ENCODE results near the gene C1orf167. TPM values are rescaled to one million over a fixed set of nuclear protein-coding genes. Genes with fewer than 3 reads are reported as not detected.

The C1orf167 gene
- total RNA-seq, 1 donor from 2014 or later, result not detected

DNA sequence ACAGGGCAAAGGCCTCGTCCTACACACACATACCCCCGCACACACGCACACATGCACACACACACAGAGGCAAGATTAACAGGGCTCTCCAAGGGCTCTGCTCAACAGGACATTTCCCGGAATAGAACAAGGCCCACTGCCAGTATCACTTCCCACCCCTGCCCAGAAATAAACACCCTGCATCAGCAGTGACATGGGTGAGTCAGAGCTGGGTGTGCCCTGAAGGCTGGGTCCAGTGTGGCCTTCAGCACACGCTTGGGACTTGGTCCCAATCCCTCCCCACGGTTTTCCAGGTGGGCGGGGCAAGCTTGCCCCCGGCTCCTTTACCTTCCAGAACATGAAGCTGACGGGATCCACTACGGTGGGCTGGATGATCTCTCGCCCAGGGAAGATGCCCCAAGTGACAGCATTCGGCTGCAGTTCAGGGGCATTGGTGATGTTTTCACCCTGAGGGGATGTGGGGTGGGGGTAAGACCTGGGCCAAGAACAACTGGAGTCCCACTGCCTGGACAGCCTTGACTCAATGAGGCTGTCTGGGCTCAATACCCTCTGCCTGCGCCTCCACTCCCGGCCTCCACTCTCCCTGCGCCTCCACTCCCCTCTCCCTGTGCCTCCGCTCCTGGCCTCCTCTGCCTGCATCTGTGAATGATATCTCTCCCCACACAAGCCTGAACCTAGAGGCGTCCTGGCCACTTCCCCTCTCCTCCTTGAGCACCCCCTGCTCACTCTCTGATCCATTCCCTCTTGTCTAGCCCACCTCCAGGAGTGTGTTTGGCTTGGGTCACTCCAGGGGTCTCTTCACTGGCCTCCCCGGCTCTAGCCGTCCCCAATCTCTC lies 29.1 kb downstream of the C1orf167 start:
- Mint-ChIP-seq H3K27me3 (ENCODE audit: low read depth) (no peaks in the 10 kb centered on the region), H3K36me3 (ENCODE audit: low read depth) (no peaks in the 10 kb centered on the region), H3K4me1 (no peaks in the 10 kb centered on the region), H3K9me3 (no peaks in the 10 kb centered on the region), H3K27ac (ENCODE audit: unreplicated experiment) (peak overlapping the region; percentile 73), H3K4me3 (no peak overlapping the region)
- DNase-seq (ENCODE audit: low read depth, low spot score), result no peak
- TF ChIP-seq, protein P1, sequence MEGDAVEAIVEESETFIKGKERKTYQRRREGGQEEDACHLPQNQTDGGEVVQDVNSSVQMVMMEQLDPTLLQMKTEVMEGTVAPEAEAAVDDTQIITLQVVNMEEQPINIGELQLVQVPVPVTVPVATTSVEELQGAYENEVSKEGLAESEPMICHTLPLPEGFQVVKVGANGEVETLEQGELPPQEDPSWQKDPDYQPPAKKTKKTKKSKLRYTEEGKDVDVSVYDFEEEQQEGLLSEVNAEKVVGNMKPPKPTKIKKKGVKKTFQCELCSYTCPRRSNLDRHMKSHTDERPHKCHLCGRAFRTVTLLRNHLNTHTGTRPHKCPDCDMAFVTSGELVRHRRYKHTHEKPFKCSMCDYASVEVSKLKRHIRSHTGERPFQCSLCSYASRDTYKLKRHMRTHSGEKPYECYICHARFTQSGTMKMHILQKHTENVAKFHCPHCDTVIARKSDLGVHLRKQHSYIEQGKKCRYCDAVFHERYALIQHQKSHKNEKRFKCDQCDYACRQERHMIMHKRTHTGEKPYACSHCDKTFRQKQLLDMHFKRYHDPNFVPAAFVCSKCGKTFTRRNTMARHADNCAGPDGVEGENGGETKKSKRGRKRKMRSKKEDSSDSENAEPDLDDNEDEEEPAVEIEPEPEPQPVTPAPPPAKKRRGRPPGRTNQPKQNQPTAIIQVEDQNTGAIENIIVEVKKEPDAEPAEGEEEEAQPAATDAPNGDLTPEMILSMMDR (conservative IDR thresholded peaks at IDR 0.05), result no peak

DNA sequence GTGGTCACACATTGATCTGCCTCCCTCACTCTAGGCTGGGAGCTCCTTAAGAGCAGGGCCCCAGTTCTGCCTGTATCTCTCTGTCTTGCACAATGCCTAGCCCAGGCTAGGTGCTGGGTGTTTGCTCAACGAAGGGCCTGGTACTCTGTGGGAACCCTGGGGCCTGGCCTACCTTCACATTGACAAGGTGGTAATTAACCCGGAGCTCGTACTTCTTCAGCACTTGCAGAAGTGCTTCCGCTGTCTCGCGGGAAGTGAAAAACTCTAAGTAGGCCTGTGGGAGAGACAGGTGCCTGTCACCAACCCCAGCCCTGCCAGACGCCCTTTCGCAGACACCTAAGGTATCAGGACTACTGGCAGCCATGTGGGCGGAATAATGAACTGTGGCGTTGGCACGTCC lies 30.1 kb downstream of the C1orf167 start:
- no peaks in the 10 kb centered on the region for H3K27me3 Mint-ChIP-seq (ENCODE audit: low read depth)
- H3K27ac Mint-ChIP-seq (ENCODE audit: unreplicated experiment), result peak overlapping the region; percentile 87
- no peaks in the 10 kb centered on the region for H3K36me3 Mint-ChIP-seq (ENCODE audit: low read depth)
- no peak for DNase-seq (ENCODE audit: low read depth, low spot score)
- no peaks in the 10 kb centered on the region for H3K9me3 Mint-ChIP-seq
- no peak overlapping the region for H3K4me3 Mint-ChIP-seq
- TF ChIP-seq, protein P1 (conservative IDR thresholded peaks at IDR 0.05), result no peak
- H3K4me1 Mint-ChIP-seq, result no peaks in the 10 kb centered on the region

DNA sequence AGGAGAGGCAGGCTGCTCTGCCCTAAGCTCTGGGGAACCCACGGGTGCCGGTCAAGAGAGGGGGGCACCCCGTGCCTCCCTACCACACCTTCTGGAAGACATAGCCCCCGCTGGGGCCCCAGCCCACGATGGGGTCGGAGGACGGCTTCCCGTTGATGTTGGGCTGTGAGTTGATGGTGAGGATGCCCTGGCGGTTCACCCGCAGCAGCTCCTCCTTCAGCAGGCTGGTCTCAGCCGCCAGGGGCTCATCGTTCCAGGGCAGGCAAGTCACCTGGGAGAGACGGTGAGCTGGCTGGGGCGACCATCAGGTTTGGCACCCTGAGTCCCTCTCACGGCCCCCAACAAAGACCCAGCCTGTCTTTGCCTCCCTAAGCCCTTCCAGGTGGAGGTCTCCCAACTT lies 31.8 kb downstream of the C1orf167 start:
- H3K27ac Mint-ChIP-seq (ENCODE audit: unreplicated experiment), result no peak overlapping the region
- TF ChIP-seq, protein P1 (conservative IDR thresholded peaks at IDR 0.05), result no peak

DNA sequence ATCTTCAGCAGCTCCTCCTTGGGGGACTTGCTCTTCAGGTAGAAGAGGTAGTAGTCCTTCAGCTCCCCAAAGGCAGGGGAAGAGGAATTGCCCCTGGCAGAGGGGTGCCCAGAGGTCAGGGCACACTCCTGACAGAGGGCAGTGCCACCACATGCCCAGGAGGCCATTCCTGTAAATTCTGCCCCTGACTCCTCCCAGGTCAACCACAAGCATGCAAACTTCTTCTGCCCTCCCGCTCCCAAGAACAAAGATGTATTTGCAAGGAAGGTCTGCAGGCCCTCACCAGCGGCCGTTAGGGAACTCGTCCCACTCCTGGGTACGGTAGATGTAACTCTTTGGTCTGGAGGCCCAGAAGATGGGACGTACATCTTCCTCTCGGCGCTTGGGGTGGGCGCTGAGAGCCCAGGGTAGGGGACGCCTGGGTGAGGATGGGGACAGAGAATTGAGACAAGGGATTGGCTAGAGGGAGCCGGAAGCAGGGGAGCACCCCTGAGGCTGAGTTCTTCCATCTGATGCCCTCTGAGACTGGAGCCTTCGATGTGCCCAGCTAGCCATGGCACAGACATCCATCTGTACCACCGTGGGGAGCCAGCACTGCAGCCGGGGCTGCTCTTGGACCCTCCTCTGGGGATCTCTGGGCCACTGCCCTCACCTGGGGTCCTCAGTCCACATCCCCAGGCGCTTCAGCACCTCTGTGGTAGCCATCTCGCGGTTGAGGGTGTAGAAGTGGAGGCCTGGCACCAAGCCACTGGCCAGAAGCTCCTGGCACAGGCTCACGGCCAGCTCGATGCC lies 32.6 kb downstream of the C1orf167 start:
- peak overlapping the region; percentile 12 for H3K27ac Mint-ChIP-seq (ENCODE audit: unreplicated experiment)

More for the DNA sequence above, 31.8 kb downstream of the C1orf167 start:
- H3K36me3 Mint-ChIP-seq (ENCODE audit: low read depth), result no peaks in the 10 kb centered on the region
- DNase-seq (ENCODE audit: low read depth, low spot score), result no peak
- no peaks in the 10 kb centered on the region for H3K4me1 Mint-ChIP-seq
- H3K9me3 Mint-ChIP-seq, result no peaks in the 10 kb centered on the region
- no peaks in the 10 kb centered on the region for H3K27me3 Mint-ChIP-seq (ENCODE audit: low read depth)
- H3K4me3 Mint-ChIP-seq, result no peak overlapping the region

DNA sequence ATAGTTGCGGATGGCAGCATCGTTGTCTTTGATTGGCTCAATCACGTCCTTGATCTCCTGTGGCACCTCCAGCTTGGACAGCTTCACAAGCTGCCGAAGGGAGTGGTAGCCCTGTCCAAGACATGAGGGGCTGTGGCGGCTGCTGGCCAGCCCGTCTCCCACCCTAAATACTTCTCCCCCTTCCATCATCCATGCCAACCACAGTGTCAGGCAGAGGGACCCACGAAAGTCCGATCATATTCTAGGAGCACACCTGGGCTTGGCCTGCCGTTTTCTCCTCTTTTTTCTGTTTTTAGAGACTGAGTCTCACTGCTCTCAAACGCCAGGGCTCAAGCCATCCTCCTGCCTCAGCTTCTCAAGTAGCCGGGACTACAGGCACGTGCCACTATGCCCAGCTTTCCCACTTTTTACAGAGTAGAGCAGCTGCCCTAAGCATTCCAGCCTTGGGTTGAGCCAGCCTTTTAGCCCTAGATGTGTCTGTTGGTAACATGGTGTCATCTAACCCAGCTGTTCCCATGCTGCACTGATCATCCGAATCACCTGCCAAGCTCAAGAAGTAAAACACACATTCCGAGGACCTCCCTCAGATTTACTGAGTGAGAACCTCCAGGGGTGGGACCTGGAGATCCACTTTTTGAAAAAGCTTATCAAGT lies 33.4 kb downstream of the C1orf167 start:
- TF ChIP-seq, protein P1 (conservative IDR thresholded peaks at IDR 0.05), result no peak
- no peaks in the 10 kb centered on the region for H3K9me3 Mint-ChIP-seq
- H3K27me3 Mint-ChIP-seq (ENCODE audit: low read depth), result no peaks in the 10 kb centered on the region
- no peak overlapping the region for H3K4me3 Mint-ChIP-seq
- no peaks in the 10 kb centered on the region for H3K4me1 Mint-ChIP-seq
- no peaks in the 10 kb centered on the region for H3K36me3 Mint-ChIP-seq (ENCODE audit: low read depth)
- DNase-seq (ENCODE audit: low read depth, low spot score), result no peak
- no peak overlapping the region for H3K27ac Mint-ChIP-seq (ENCODE audit: unreplicated experiment)

More for the DNA sequence above, 32.6 kb downstream of the C1orf167 start:
- H3K4me1 Mint-ChIP-seq, result no peaks in the 10 kb centered on the region
- TF ChIP-seq, protein P1 (conservative IDR thresholded peaks at IDR 0.05), result no peak
- H3K9me3 Mint-ChIP-seq, result no peaks in the 10 kb centered on the region
- H3K4me3 Mint-ChIP-seq, result no peak overlapping the region
- no peak for DNase-seq (ENCODE audit: low read depth, low spot score)
- no peaks in the 10 kb centered on the region for H3K27me3 Mint-ChIP-seq (ENCODE audit: low read depth)
- no peaks in the 10 kb centered on the region for H3K36me3 Mint-ChIP-seq (ENCODE audit: low read depth)

Measured in neural crest cell (in vitro differentiated cells).